NK-92 treated with Interleukin-12 subunit alpha and Interleukin-12 subunit beta, amount 100 ng/mL, for 24 hours (cell line): ENCODE results near the gene RAB25.

ENCODE experiments used
- DNase-seq: peaks from one replicate; lab custom pipeline; 2025; lab: John Stamatoyannopoulos, UW

The RAB25 gene

GRCh38 chr1:156118177-156118868 is 57.4 kb downstream of the RAB25 start:
- no peak for DNase-seq

- DNase-seq, result no peak
These were observed 58.7 kb downstream of the RAB25 start for GRCh38 chr1:156119503-156120209.
